Measurements from ENCODE around the gene CD207. TPM values are rescaled to one million over a fixed set of nuclear protein-coding genes. Genes with fewer than 3 reads are reported as not detected.

Gene CD207
- total RNA-seq, 1 experiment from 2014 or later, result not detected

DNA sequence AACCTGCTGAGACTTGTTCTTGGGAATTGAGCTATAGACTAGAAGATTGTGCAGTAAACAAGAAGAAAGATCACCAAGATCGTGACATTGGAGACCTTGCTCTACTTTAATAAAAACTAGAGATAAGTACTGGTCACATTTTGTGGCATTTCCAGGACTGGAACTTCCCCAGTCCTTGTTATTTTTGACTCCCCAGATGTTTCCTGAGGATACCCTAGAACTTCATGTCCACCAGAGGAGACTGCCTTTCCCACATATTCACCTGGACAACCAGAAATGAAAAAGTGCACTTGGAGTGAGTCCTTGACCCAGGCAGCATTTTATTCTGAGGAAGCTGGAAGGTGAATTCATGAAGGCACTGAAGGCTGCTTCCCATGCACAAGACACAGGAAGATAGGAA lies 5.7 kb downstream of the CD207 start:
- H3K27ac Mint-ChIP-seq (ENCODE audit: low read depth, unreplicated experiment), result no peak overlapping the region
- no peak for DNase-seq (ENCODE audit: unreplicated experiment)
- H3K4me3 Mint-ChIP-seq (ENCODE audit: unreplicated experiment), result no peak overlapping the region
- H3K9me3 Mint-ChIP-seq (ENCODE audit: unreplicated experiment), result no peaks in the 10 kb centered on the region
- no TSS peak for BruUV-seq (replicated peaks)
- intact Hi-C loops (cut with micrococcal nuclease), result no loop called here
- TF ChIP-seq, protein P1, sequence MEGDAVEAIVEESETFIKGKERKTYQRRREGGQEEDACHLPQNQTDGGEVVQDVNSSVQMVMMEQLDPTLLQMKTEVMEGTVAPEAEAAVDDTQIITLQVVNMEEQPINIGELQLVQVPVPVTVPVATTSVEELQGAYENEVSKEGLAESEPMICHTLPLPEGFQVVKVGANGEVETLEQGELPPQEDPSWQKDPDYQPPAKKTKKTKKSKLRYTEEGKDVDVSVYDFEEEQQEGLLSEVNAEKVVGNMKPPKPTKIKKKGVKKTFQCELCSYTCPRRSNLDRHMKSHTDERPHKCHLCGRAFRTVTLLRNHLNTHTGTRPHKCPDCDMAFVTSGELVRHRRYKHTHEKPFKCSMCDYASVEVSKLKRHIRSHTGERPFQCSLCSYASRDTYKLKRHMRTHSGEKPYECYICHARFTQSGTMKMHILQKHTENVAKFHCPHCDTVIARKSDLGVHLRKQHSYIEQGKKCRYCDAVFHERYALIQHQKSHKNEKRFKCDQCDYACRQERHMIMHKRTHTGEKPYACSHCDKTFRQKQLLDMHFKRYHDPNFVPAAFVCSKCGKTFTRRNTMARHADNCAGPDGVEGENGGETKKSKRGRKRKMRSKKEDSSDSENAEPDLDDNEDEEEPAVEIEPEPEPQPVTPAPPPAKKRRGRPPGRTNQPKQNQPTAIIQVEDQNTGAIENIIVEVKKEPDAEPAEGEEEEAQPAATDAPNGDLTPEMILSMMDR (IDR thresholded peaks at IDR 0.05; ENCODE audit: unreplicated experiment), result no peak
- ChIA-PET CTCF (interaction anchor here (0.7 to 1.6 kb wide), 3 partner anchors 18 to 41 kb away, joined by 3 to 4 read pairs (median 4); no protein-coding TSS in a partner anchor), POLR2A (no interaction called here)
- H3K36me3 Mint-ChIP-seq (ENCODE audit: insufficient read depth, unreplicated experiment), result no peaks in the 10 kb centered on the region
- peaks cover 63% of the 10 kb centered on the region for H3K27me3 Mint-ChIP-seq (ENCODE audit: insufficient read depth, unreplicated experiment)
- no peaks in the 10 kb centered on the region for H3K4me1 Mint-ChIP-seq (ENCODE audit: insufficient read depth, unreplicated experiment)

DNA sequence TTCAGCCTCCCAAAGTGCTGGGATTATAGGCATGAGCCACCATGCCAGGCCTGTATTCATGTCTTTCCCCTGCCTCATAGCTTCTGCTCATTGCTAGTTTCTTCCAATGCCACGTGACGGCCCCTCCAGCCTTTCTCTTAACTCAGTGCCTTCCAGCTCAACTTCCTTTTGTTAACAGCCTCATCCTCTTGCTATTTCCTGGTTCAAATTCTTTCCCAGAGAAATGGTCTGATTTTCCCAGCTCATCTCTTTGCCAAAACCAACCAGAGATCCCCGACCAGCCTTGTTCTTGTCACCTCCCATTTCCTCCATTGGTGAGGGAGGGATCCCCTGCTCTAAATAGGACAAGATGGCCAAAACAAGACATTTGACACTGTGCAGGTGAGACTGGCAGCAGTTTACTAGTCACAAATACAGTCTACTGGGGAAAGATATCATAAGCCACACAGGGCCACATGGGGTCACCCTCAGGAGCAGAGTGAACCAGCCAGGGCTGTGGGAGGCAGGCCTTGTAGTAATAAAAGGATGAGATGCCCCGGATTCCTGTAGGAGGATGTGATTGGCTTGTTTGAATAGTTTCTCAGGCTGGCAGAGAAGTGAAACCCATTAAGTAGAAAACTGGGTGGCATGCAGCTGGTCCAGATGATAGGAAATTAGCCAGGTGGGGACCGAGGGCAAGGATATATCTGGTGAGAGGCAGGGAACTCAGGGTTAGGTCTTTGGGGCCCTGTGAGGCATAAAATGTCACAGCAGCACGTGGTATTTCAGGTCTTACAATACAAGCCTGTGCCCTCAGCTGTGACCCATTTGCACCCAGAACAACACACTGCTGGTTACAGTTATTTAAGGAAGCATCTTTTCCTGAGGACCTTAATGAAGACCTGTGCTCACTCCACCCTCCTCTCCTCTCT lies 6.4 kb downstream of the CD207 start:
- Mint-ChIP-seq H3K27ac (ENCODE audit: low read depth, unreplicated experiment) (no peak overlapping the region), H3K27me3 (ENCODE audit: insufficient read depth, unreplicated experiment) (peaks cover 60% of the 10 kb centered on the region), H3K4me1 (ENCODE audit: insufficient read depth, unreplicated experiment) (no peaks in the 10 kb centered on the region), H3K36me3 (ENCODE audit: insufficient read depth, unreplicated experiment) (no peaks in the 10 kb centered on the region), H3K4me3 (ENCODE audit: unreplicated experiment) (no peak overlapping the region), H3K9me3 (ENCODE audit: unreplicated experiment) (no peaks in the 10 kb centered on the region)
- TF ChIP-seq, protein P1 (IDR thresholded peaks at IDR 0.05; ENCODE audit: unreplicated experiment), result no peak
- CTCF ChIA-PET, result interaction anchor here (0.7 to 1.6 kb wide), 2 partner anchors 18 to 33 kb away, joined by 3 to 4 read pairs; no protein-coding TSS in a partner anchor
- POLR2A ChIA-PET, result no interaction called here
- no TSS peak for BruUV-seq (replicated peaks)
- DNase-seq (ENCODE audit: unreplicated experiment), result no peak
- intact Hi-C loops (cut with micrococcal nuclease), result no loop called here

DNA sequence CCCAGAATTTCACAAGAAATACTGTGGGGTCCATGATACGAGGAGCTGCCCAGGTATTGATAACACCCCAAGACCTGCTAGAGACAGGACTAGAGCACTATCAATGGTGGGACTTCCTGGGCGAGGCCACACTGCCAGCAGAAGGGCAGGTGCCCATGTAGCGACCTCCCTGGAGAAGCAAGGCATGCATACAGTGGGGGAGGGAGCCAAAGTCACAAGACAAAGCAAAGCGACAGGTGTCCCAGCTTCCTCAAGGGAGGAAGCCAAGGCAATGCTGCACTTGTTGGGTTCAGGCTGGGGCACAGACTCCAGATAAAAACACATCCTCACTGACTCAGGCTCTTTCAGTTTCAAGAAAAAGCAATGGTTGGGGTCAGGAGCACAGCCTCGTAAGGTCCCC lies 7.5 kb downstream of the CD207 start:
- TF ChIP-seq, protein P1 (IDR thresholded peaks at IDR 0.05; ENCODE audit: unreplicated experiment), result no peak
- no peak overlapping the region for H3K27ac Mint-ChIP-seq (ENCODE audit: low read depth, unreplicated experiment)
- peaks cover 52% of the 10 kb centered on the region for H3K27me3 Mint-ChIP-seq (ENCODE audit: insufficient read depth, unreplicated experiment)
- no peaks in the 10 kb centered on the region for H3K9me3 Mint-ChIP-seq (ENCODE audit: unreplicated experiment)
- ChIA-PET CTCF (interaction anchor here (0.6 kb wide), 1 partner anchor 41 kb away, joined by 3 read pairs; no protein-coding TSS in a partner anchor), POLR2A (no interaction called here)
- intact Hi-C loops (cut with micrococcal nuclease), result no loop called here
- DNase-seq (ENCODE audit: unreplicated experiment), result no peak
- no TSS peak for BruUV-seq (replicated peaks)
- H3K36me3 Mint-ChIP-seq (ENCODE audit: insufficient read depth, unreplicated experiment), result no peaks in the 10 kb centered on the region
- no peaks in the 10 kb centered on the region for H3K4me1 Mint-ChIP-seq (ENCODE audit: insufficient read depth, unreplicated experiment)
- no peak overlapping the region for H3K4me3 Mint-ChIP-seq (ENCODE audit: unreplicated experiment)

DNA sequence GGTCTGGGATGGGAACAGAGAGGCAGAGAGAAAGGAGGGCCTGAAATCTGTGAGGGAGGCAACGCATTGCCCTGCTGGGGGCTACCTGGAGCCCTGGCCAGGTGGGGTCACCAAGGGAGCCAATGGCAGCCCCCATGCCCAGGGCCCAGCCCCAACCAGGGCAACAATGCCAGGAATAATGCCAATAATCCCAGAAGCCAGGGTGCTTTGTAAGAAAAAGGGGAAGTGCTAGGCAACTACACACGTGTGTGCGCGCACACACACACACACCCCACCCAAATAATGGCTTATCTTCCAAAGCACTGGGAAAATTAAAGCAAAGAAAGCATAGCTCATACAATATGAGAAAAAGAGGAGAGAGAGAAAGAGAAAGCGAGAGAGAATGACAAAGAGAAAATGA lies 8.2 kb downstream of the CD207 start:
- ChIA-PET POLR2A (no interaction called here), CTCF (interaction anchor here (0.6 to 1.3 kb wide), 3 partner anchors 34 to 235 kb away, joined by 3 to 4 read pairs (median 3); partner anchors contain the start of gene FIGLA)
- no TSS peak for BruUV-seq (replicated peaks)
- H3K27me3 Mint-ChIP-seq (ENCODE audit: insufficient read depth, unreplicated experiment), result peaks cover 46% of the 10 kb centered on the region
- H3K4me3 Mint-ChIP-seq (ENCODE audit: unreplicated experiment), result no peak overlapping the region
- intact Hi-C loops (cut with micrococcal nuclease), result no loop called here
- no peaks in the 10 kb centered on the region for H3K9me3 Mint-ChIP-seq (ENCODE audit: unreplicated experiment)
- DNase-seq (ENCODE audit: unreplicated experiment), result no peak
- no peak overlapping the region for H3K27ac Mint-ChIP-seq (ENCODE audit: low read depth, unreplicated experiment)
- TF ChIP-seq, protein P1 (IDR thresholded peaks at IDR 0.05; ENCODE audit: unreplicated experiment), result no peak
- H3K36me3 Mint-ChIP-seq (ENCODE audit: insufficient read depth, unreplicated experiment), result no peaks in the 10 kb centered on the region
- H3K4me1 Mint-ChIP-seq (ENCODE audit: insufficient read depth, unreplicated experiment), result no peaks in the 10 kb centered on the region

Data from MCF 10A (cell line).